ENCODE data around the gene CST6.

CST6 gene

GRCh38 chr11:65981972-65982823 lies 29.6 kb upstream of the CST6 start:
- Histone ChIP-seq H3K4me3 (ENCODE audit: low read length) (no peak overlapping the region), H4K20me1 (ENCODE audit: insufficient read depth, low read length) (no peaks in the 10 kb centered on the region), H3K27me3 (ENCODE audit: low read depth, low read length) (no peaks in the 10 kb centered on the region), H3K9me3 (ENCODE audit: insufficient read depth, low read length) (no peaks in the 10 kb centered on the region), H3K4me2 (ENCODE audit: low read length) (no peak overlapping the region), H3K4me1 (ENCODE audit: low read length) (no peaks in the 10 kb centered on the region), H3K36me3 (replicated peaks; ENCODE audit: low read depth, low read length) (peaks cover 10% of the 10 kb centered on the region), H3K9ac (ENCODE audit: low read length) (no peak overlapping the region), H3K27ac (ENCODE audit: low read length) (no peak overlapping the region), H3K79me2 (ENCODE audit: low read length) (no peaks in the 10 kb centered on the region), H2AFZ (ENCODE audit: low read depth, low read length) (no peak overlapping the region)
- TF ChIP-seq, protein P1, sequence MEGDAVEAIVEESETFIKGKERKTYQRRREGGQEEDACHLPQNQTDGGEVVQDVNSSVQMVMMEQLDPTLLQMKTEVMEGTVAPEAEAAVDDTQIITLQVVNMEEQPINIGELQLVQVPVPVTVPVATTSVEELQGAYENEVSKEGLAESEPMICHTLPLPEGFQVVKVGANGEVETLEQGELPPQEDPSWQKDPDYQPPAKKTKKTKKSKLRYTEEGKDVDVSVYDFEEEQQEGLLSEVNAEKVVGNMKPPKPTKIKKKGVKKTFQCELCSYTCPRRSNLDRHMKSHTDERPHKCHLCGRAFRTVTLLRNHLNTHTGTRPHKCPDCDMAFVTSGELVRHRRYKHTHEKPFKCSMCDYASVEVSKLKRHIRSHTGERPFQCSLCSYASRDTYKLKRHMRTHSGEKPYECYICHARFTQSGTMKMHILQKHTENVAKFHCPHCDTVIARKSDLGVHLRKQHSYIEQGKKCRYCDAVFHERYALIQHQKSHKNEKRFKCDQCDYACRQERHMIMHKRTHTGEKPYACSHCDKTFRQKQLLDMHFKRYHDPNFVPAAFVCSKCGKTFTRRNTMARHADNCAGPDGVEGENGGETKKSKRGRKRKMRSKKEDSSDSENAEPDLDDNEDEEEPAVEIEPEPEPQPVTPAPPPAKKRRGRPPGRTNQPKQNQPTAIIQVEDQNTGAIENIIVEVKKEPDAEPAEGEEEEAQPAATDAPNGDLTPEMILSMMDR (IDR thresholded peaks at IDR 0.05; ENCODE audit: low read depth, low read length), result no peak
- TF ChIP-seq EZH2phosphoT487 (IDR thresholded peaks at IDR 0.05; ENCODE audit: low read depth), result no peak

DNA sequence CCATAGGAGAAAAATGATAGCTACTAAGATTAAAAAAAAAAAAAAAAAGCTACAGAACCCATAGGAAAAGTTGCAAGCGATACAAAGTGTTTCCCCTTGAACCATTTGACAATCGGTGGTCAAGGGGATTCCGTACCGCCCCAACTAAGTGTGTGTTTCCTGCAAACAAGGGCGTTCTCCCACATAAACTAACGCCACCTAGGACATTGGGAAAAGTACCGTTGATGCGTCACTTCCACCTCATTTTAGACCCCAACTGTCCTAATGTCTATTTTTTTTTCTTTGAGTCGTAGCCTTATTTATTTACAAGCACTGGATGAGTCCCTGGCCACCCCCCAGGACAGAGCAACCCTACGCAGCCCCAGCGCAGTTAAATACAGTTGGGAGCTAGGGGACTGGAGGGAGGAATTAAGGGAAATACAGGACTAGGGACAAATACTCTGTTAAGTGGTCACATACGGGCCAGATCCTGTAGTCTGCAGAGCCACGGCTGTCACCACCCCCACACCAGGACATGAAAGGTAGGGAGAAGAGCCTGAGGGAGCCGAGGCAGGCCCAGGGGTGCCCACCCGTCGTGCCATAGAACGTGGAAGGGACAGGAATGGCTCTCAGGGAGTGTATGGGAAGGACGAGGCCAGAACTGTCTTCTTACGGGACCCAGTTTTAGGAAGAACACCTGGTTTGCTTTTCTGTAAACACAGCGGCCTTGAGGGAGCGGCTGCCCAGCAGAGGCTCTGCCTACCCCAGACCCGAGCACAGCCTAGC lies 28.8 kb upstream of the CST6 start:
- Histone ChIP-seq H3K79me2 (ENCODE audit: low read length) (no peaks in the 10 kb centered on the region), H4K20me1 (ENCODE audit: insufficient read depth, low read length) (no peaks in the 10 kb centered on the region), H3K4me1 (ENCODE audit: low read length) (no peaks in the 10 kb centered on the region), H2AFZ (ENCODE audit: low read depth, low read length) (no peak overlapping the region), H3K27ac (ENCODE audit: low read length) (no peak overlapping the region), H3K4me2 (ENCODE audit: low read length) (no peak overlapping the region), H3K9ac (ENCODE audit: low read length) (no peak overlapping the region), H3K9me3 (ENCODE audit: insufficient read depth, low read length) (no peaks in the 10 kb centered on the region), H3K36me3 (replicated peaks; ENCODE audit: low read depth, low read length) (peaks cover 8% of the 10 kb centered on the region), H3K4me3 (ENCODE audit: low read length) (no peak overlapping the region), H3K27me3 (ENCODE audit: low read depth, low read length) (no peaks in the 10 kb centered on the region)
- no peak for TF ChIP-seq EZH2phosphoT487 (IDR thresholded peaks at IDR 0.05; ENCODE audit: low read depth)
- TF ChIP-seq, protein P1 (IDR thresholded peaks at IDR 0.05; ENCODE audit: low read depth, low read length), result no peak

DNA sequence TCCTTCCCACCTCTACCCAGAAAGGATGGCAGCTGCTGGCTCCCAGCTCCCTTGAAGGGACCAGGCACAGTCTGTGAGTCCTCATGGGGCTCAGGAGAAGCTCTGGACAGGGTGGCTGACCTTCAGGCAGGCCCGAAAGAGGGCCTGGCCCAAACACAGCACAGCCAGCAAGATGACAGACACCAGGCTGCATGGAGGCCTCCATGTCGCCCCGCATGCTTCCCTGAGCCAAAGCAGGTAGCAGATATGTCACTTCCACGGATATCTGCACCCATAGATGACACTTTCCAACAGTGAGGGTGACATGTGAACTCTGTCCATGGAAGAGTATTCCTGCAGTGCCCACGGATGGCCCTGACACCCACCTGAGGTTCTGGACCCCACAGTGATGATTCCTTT lies 28.2 kb upstream of the CST6 start:
- H2AFZ ChIP-seq (ENCODE audit: low read depth, low read length), result no peak overlapping the region
- no peak overlapping the region for H3K4me3 ChIP-seq (ENCODE audit: low read length)
- peaks cover 6% of the 10 kb centered on the region for H3K36me3 ChIP-seq (replicated peaks; ENCODE audit: low read depth, low read length)
- H3K9me3 ChIP-seq (ENCODE audit: insufficient read depth, low read length), result no peaks in the 10 kb centered on the region
- no peaks in the 10 kb centered on the region for H3K27me3 ChIP-seq (ENCODE audit: low read depth, low read length)
- H3K9ac ChIP-seq (ENCODE audit: low read length), result no peak overlapping the region
- H3K4me2 ChIP-seq (ENCODE audit: low read length), result no peak overlapping the region
- H4K20me1 ChIP-seq (ENCODE audit: insufficient read depth, low read length), result no peaks in the 10 kb centered on the region
- no peak overlapping the region for H3K27ac ChIP-seq (ENCODE audit: low read length)
- TF ChIP-seq, protein P1 (IDR thresholded peaks at IDR 0.05; ENCODE audit: low read depth, low read length), result no peak
- no peak for TF ChIP-seq EZH2phosphoT487 (IDR thresholded peaks at IDR 0.05; ENCODE audit: low read depth)
- H3K4me1 ChIP-seq (ENCODE audit: low read length), result no peaks in the 10 kb centered on the region
- no peaks in the 10 kb centered on the region for H3K79me2 ChIP-seq (ENCODE audit: low read length)

- no peak overlapping the region for H3K27ac ChIP-seq (ENCODE audit: low read length)
- no peaks in the 10 kb centered on the region for H3K4me1 ChIP-seq (ENCODE audit: low read length)
- H3K9ac ChIP-seq (ENCODE audit: low read length), result no peak overlapping the region
- H2AFZ ChIP-seq (ENCODE audit: low read depth, low read length), result no peak overlapping the region
- H4K20me1 ChIP-seq (ENCODE audit: insufficient read depth, low read length), result no peaks in the 10 kb centered on the region
- peaks cover 11% of the 10 kb centered on the region for H3K36me3 ChIP-seq (replicated peaks; ENCODE audit: low read depth, low read length)
- H3K4me2 ChIP-seq (ENCODE audit: low read length), result no peak overlapping the region
- TF ChIP-seq EZH2phosphoT487 (IDR thresholded peaks at IDR 0.05; ENCODE audit: low read depth), result no peak
- TF ChIP-seq, protein P1 (IDR thresholded peaks at IDR 0.05; ENCODE audit: low read depth, low read length), result no peak
- no peak overlapping the region for H3K4me3 ChIP-seq (ENCODE audit: low read length)
- H3K79me2 ChIP-seq (ENCODE audit: low read length), result no peaks in the 10 kb centered on the region
- H3K27me3 ChIP-seq (ENCODE audit: low read depth, low read length), result no peaks in the 10 kb centered on the region
- no peaks in the 10 kb centered on the region for H3K9me3 ChIP-seq (ENCODE audit: insufficient read depth, low read length)
These were observed 24.5 kb upstream of the CST6 start for GRCh38 chr11:65987336-65987735.

Measured in OCI-LY3 (cell line).